ENCODE measurements around the gene C2orf78. TPM values are rescaled to one million over a fixed set of nuclear protein-coding genes. Genes with fewer than 3 reads are reported as not detected.

Gene C2orf78
- total and polyA plus RNA-seq, 4 experiments from 2014 or later, result not detected

GRCh38 chr2:73862987-73863386, 79.0 kb downstream of the C2orf78 start:
- no peaks in the 10 kb centered on the region for H3K4me1 Mint-ChIP-seq
- intact Hi-C loops (cut with micrococcal nuclease), result no loop called here
- no peak overlapping the region for H3K27ac ChIP-seq (ENCODE audit: low read depth, low read length)
- H3K4me3 ChIP-seq (ENCODE audit: low read length in 2 of 2), result no peak overlapping the region
- peaks cover 57 to 70% of the 10 kb centered on the region in 2 donors for H3K36me3 Mint-ChIP-seq
- no peak for DNase-seq
- H3K4me1 ChIP-seq (ENCODE audit: insufficient read depth, low read length), result no peaks in the 10 kb centered on the region
- H3K27me3 Mint-ChIP-seq, result no peaks in the 10 kb centered on the region
- ChIA-PET POLR2A (ENCODE audit: partially characterized antibody) (interaction anchor here (0.6 kb wide), 1 partner anchor 606 kb away, joined by 3 read pairs; no protein-coding TSS in a partner anchor), CTCF (ENCODE audit: partially characterized antibody) (no interaction called here)
- H3K9me3 ChIP-seq (ENCODE audit: control insufficient read depth in 1 of 2, low read length in 2 of 2), result no peaks in the 10 kb centered on the region
- no peaks in the 10 kb centered on the region for H3K27me3 ChIP-seq (ENCODE audit: insufficient read depth, low read length)
- H3K27ac Mint-ChIP-seq, result no peak overlapping the region
- H3K4me3 Mint-ChIP-seq, result no peak overlapping the region
- peaks cover 29% of the 10 kb centered on the region for H3K36me3 ChIP-seq (ENCODE audit: insufficient read depth, low read length)
- no peaks in the 10 kb centered on the region for H3K9me3 Mint-ChIP-seq

Other genes starting within 250 kb of the C2orf78 start
- gene NAT8, start 141.8 kb upstream of the C2orf78 start, total RNA-seq, result not detected
- not detected for gene NAT8, start 141.8 kb upstream of the C2orf78 start, polyA plus RNA-seq
- gene TPRKB, start 46.8 kb upstream of the C2orf78 start, total RNA-seq, result 10 to 100 TPM; 31.7 to 33.0 TPM
- gene TPRKB, start 46.8 kb upstream of the C2orf78 start, polyA plus RNA-seq, result 10 to 100 TPM; 64.4 to 74.4 TPM
- gene DUSP11, start 4.1 kb upstream of the C2orf78 start, total RNA-seq, result 10 to 100 TPM; 45.5 to 45.7 TPM
- 10 to 100 TPM; 61.6 to 80.5 TPM for gene DUSP11, start 4.1 kb upstream of the C2orf78 start, polyA plus RNA-seq
- 10 to 100 TPM; 34.8 to 37.3 TPM for gene STAMBP, start 44.8 kb downstream of the C2orf78 start, total RNA-seq
- gene STAMBP, start 44.8 kb downstream of the C2orf78 start, polyA plus RNA-seq, result 10 to 100 TPM; 46.0 to 49.5 TPM
- not detected for gene ACTG2, start 108.8 kb downstream of the C2orf78 start, total RNA-seq
- gene ACTG2, start 108.8 kb downstream of the C2orf78 start, polyA plus RNA-seq, result not detected
- gene DGUOK, start 142.7 kb downstream of the C2orf78 start, total RNA-seq, result 10 to 100 TPM; 52.2 to 55.5 TPM
- 100 to 1,000 TPM; 185 to 199 TPM for gene DGUOK, start 142.7 kb downstream of the C2orf78 start, polyA plus RNA-seq
- gene TET3, start 200.7 kb downstream of the C2orf78 start, total RNA-seq, result 10 to 100 TPM; 18.2 to 19.4 TPM
- gene TET3, start 200.7 kb downstream of the C2orf78 start, polyA plus RNA-seq, result under 1 TPM; 0.03 to 0.57 TPM